ENCODE measurements around the gene CHSY1. TPM values are rescaled to one million over a fixed set of nuclear protein-coding genes. Genes with fewer than 3 reads are reported as not detected.

Gene CHSY1
- polyA plus RNA-seq, 1 experiment = 49.2 TPM

- peak overlapping the region; percentile 88 for H3K4me3 ChIP-seq (ENCODE audit: low read depth, low read length)
- no peaks in the 10 kb centered on the region; the same call in 1 of the 2 replicates for H3K9me3 ChIP-seq (ENCODE audit: control insufficient read depth, insufficient read depth, low read length)
- DNase-seq (ENCODE audit: low read depth, low spot score) = no peak
- no peak for TF ChIP-seq CTCF (IDR thresholded peaks at IDR 0.05; ENCODE audit: low read depth, low read length)
- ChIA-PET CTCF (interaction anchor here (0.6 to 3.3 kb wide), 6 partner anchors 62 to 243 kb away, joined by 3 to 11 read pairs (median 3); no protein-coding TSS in a partner anchor), POLR2A (interaction anchor here (0.6 to 2.1 kb wide), 12 partner anchors 10 to 230 kb away, joined by 3 to 16 read pairs (median 4); no protein-coding TSS in a partner anchor)
- H3K27me3 ChIP-seq (ENCODE audit: control insufficient read depth, insufficient read depth, low read length) = no peaks in the 10 kb centered on the region
- H3K27ac ChIP-seq (ENCODE audit: low read depth, low read length) = peak overlapping the region; percentile 65
These were observed 697 bp downstream of the CHSY1 start for GRCh38 chr15:101250873-101251829.

- CTCF ChIA-PET = interaction anchor here (1.1 kb wide), 1 partner anchor 243 kb away, joined by 3 read pairs; no protein-coding TSS in a partner anchor
- Histone ChIP-seq H3K9me3 (ENCODE audit: control insufficient read depth, insufficient read depth, low read length) (no peaks in the 10 kb centered on the region; the same call in 1 of the 2 replicates), H3K27ac (ENCODE audit: low read depth, low read length) (peak overlapping the region; percentile 65), H3K27me3 (ENCODE audit: control insufficient read depth, insufficient read depth, low read length) (no peaks in the 10 kb centered on the region), H3K4me3 (ENCODE audit: low read depth, low read length) (peak overlapping the region; percentile 88)
- POLR2A ChIA-PET = no interaction called here
- no peak for TF ChIP-seq CTCF (IDR thresholded peaks at IDR 0.05; ENCODE audit: low read depth, low read length)
- no peak for DNase-seq (ENCODE audit: low read depth, low spot score)
These were observed 1.5 kb downstream of the CHSY1 start for GRCh38 chr15:101250341-101250831.

- Histone ChIP-seq H3K27ac (ENCODE audit: low read depth, low read length) (no peak overlapping the region), H3K27me3 (ENCODE audit: control insufficient read depth, insufficient read depth, low read length) (no peaks in the 10 kb centered on the region), H3K9me3 (ENCODE audit: control insufficient read depth, insufficient read depth, low read length) (no peaks in the 10 kb centered on the region; the same call in 1 of the 2 replicates), H3K4me3 (ENCODE audit: low read depth, low read length) (no peak overlapping the region)
- ChIA-PET POLR2A (interaction anchor here (0.5 to 0.7 kb wide), 3 partner anchors 54 to 80 kb away, joined by 3 to 5 read pairs (median 4); no protein-coding TSS in a partner anchor), CTCF (interaction anchor here (1.0 to 1.6 kb wide), 2 partner anchors 10 to 233 kb away, joined by 3 to 4 read pairs; no protein-coding TSS in a partner anchor)
- TF ChIP-seq CTCF (IDR thresholded peaks at IDR 0.05; ENCODE audit: low read depth, low read length) = no peak
- DNase-seq (ENCODE audit: low read depth, low spot score) = no peak
These were observed 3.6 kb downstream of the CHSY1 start for GRCh38 chr15:101248274-101248673.

GRCh38 chr15:101246824-101247745 is 4.8 kb downstream of the CHSY1 start:
- H3K4me3 ChIP-seq (ENCODE audit: low read depth, low read length) = no peak overlapping the region
- ChIA-PET POLR2A (no interaction called here), CTCF (interaction anchor here (1.0 to 1.6 kb wide), 3 partner anchors 11 to 239 kb away, joined by 3 to 7 read pairs (median 4); no protein-coding TSS in a partner anchor)
- H3K27ac ChIP-seq (ENCODE audit: low read depth, low read length) = no peak overlapping the region
- TF ChIP-seq CTCF (IDR thresholded peaks at IDR 0.05; ENCODE audit: low read depth, low read length) = no peak
- no peak for DNase-seq (ENCODE audit: low read depth, low spot score)
- H3K27me3 ChIP-seq (ENCODE audit: control insufficient read depth, insufficient read depth, low read length) = no peaks in the 10 kb centered on the region
- H3K9me3 ChIP-seq (ENCODE audit: control insufficient read depth, insufficient read depth, low read length) = no peaks in the 10 kb centered on the region; the same call in 1 of the 2 replicates
